ENCODE results near the gene SPEM1.

SPEM1 gene

DNA sequence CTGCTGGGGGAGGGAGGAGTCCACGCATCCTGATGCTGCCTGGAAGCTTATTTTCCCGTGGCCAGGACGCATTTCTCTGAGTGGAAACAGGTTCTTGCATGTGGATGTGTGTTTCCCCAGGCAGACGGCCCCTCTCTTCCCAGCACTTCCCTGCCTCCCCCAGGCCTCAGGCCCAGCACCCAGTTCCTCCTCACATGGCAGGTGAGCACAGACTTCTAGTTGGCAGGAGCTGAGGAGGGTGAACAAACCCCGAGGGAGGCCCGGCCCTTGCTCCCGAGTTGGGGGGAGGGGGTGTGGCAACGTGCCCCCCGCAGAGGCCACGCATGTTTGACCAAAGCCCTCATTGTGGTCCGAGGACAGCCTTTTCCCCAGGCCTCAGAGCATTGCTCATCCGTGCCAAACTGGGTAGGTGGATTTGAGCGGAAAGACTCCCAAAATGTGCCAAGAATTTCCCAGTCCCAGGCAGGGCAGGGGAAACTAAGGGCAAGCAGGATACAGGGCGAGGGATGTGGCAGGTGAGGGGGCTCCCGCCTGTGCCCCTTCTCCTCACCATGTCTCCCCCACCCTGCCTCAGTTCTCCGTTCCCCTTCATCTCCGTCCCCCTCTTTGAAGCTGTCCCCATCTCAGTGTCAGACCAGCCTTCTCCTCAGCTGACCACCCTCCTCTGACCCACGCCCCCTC is 1.5 kb upstream of the SPEM1 start:
- TF ChIP-seq, protein P1, sequence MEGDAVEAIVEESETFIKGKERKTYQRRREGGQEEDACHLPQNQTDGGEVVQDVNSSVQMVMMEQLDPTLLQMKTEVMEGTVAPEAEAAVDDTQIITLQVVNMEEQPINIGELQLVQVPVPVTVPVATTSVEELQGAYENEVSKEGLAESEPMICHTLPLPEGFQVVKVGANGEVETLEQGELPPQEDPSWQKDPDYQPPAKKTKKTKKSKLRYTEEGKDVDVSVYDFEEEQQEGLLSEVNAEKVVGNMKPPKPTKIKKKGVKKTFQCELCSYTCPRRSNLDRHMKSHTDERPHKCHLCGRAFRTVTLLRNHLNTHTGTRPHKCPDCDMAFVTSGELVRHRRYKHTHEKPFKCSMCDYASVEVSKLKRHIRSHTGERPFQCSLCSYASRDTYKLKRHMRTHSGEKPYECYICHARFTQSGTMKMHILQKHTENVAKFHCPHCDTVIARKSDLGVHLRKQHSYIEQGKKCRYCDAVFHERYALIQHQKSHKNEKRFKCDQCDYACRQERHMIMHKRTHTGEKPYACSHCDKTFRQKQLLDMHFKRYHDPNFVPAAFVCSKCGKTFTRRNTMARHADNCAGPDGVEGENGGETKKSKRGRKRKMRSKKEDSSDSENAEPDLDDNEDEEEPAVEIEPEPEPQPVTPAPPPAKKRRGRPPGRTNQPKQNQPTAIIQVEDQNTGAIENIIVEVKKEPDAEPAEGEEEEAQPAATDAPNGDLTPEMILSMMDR (IDR thresholded peaks at IDR 0.05): no peak
- H3K36me3 Mint-ChIP-seq (ENCODE audit: low read depth): peaks cover 18% of the 10 kb centered on the region
- DNase-seq: no peak
- no peaks in the 10 kb centered on the region for H3K9me3 Mint-ChIP-seq
- peaks cover 49% of the 10 kb centered on the region for H3K4me1 Mint-ChIP-seq
- peak overlapping the region; percentile 98 for H3K27ac Mint-ChIP-seq
- peaks cover 3% of the 10 kb centered on the region for H3K27me3 Mint-ChIP-seq (ENCODE audit: low read depth, poor library complexity)
- H3K4me3 Mint-ChIP-seq: no peak overlapping the region

DNA sequence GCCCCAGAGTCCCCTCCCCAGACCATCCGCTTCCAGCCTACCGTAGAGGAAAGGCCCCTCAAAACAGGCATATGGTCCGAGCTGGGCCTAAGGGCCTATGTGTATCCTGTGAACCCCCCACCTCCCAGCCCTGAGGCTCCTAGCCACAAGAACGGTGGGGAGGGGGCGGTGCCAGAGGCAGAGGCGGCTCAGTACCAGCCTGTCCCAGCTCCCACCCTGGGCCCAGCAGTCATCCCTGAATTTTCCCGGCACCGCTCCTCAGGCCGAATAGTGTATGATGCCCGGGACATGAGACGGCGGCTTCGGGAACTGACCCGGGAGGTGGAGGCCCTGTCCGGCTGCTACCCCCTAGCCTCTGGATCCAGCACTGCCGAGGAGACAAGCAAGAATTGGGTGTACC is 1.1 kb downstream of the SPEM1 start:
- Mint-ChIP-seq H3K27me3 (ENCODE audit: low read depth, poor library complexity) (peaks cover 2% of the 10 kb centered on the region), H3K4me1 (peaks cover 53% of the 10 kb centered on the region)

DNA sequence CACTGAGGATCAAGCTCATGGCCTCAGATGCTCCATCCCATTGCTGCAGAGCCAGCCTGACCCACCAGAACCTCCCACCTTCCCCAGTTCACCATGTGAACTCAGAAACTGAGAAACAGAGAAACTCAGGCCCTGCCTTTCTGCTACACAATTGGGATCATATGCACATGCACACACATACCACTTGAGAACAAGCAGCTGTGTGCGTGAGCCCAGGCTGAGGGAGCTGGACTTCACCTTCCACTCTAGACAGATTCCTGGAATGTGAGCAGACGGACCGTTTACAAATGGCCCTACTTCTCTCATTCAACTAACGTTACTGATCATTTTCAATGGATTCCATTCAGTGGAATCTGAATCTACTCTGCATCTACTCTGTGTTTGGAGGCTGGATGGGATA is 3.6 kb downstream of the SPEM1 start:
- Mint-ChIP-seq H3K27me3 (ENCODE audit: low read depth, poor library complexity) (peaks cover 7% of the 10 kb centered on the region), H3K36me3 (ENCODE audit: low read depth) (no peaks in the 10 kb centered on the region), H3K4me1 (peaks cover 40% of the 10 kb centered on the region), H3K9me3 (no peaks in the 10 kb centered on the region), H3K27ac (no peak overlapping the region), H3K4me3 (no peak overlapping the region)
- TF ChIP-seq, protein P1 (IDR thresholded peaks at IDR 0.05): no peak
- DNase-seq: no peak

More for the DNA sequence above, 1.1 kb downstream of the SPEM1 start:
- Mint-ChIP-seq H3K27ac (peak overlapping the region; percentile 98), H3K36me3 (ENCODE audit: low read depth) (peaks cover 7% of the 10 kb centered on the region), H3K9me3 (no peaks in the 10 kb centered on the region), H3K4me3 (no peak overlapping the region)
- DNase-seq: no peak
- TF ChIP-seq, protein P1 (IDR thresholded peaks at IDR 0.05): no peak

DNA sequence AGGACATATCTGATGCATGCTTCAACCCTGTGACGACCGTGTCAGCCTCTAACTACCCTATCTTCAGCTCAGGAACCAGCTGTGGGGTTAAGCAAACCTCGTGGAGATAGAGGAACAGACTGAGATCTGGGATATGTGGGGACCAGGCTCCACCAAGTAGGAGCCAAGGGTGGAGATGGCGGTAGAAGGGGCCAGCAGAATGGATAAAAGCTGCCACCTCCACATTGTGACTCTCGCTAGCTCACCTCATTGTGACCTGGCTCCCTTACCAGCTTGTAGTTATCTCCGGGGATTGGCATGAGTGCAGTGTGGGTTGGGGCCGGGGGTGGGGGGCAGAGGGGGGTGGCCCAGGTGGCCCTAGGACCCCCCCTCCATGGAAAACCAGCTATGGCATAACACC is 5.2 kb downstream of the SPEM1 start, which contains the start of gene SPEM2:
SPEM2 (plus strand) TSS at position 301 of the 400 bp plus-strand sequence; CDS start at position 374, 73 bp downstream.
- DNase-seq: no peak
- no peak within 1 kb of the TSS for H3K4me3 Mint-ChIP-seq
- H3K27ac Mint-ChIP-seq: no peak within 1 kb of the TSS
- no peaks in the 10 kb centered on the region for H3K9me3 Mint-ChIP-seq
- peaks cover 7% of the 10 kb centered on the region for H3K27me3 Mint-ChIP-seq (ENCODE audit: low read depth, poor library complexity)
- H3K4me1 Mint-ChIP-seq: peaks cover 24% of the 10 kb centered on the region
- TF ChIP-seq, protein P1 (IDR thresholded peaks at IDR 0.05): no peak
- no peaks in the 10 kb centered on the region for H3K36me3 Mint-ChIP-seq (ENCODE audit: low read depth)

DNA sequence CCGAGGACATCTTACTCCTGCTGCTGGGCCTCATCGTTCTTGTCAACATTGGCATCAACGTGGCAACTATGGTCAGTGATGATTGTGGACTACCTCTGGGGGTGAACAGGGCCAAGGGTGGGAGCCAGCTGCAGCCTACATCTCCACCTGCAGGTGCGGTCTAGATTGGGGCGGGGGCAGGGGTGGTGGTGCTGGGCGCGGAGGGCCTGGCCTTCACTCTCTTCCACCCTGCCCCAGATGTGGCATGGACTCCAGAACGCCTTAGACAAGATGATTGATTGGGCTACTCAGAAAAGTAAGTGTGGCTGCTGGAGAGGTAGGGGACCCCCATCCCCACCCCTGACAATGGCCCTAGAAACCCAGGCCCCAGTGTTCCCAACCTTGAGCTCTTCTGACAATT is 5.6 kb downstream of the SPEM1 start:
- Mint-ChIP-seq H3K27ac (no peak overlapping the region), H3K36me3 (ENCODE audit: low read depth) (no peaks in the 10 kb centered on the region), H3K4me3 (no peak overlapping the region), H3K4me1 (peaks cover 19% of the 10 kb centered on the region), H3K27me3 (ENCODE audit: low read depth, poor library complexity) (peaks cover 7% of the 10 kb centered on the region), H3K9me3 (no peaks in the 10 kb centered on the region)
- TF ChIP-seq, protein P1 (IDR thresholded peaks at IDR 0.05): no peak
- DNase-seq: no peak
